NCI-H345 treated with DMSO at 0.1 percent for 48 hours (cell line): Measurements from ENCODE around the gene TTC9C.
"Not testable (repeated sequence)": the region's sequence is repeated elsewhere in the genome, so short reads cannot be mapped to it uniquely, and the experiment has no call there.

Experiments
- DNase-seq: peaks from one replicate; lab custom pipeline; 2025; ENCODE audit not compliant: unreplicated experiment; lab: John Stamatoyannopoulos, UW

Gene TTC9C

DNA sequence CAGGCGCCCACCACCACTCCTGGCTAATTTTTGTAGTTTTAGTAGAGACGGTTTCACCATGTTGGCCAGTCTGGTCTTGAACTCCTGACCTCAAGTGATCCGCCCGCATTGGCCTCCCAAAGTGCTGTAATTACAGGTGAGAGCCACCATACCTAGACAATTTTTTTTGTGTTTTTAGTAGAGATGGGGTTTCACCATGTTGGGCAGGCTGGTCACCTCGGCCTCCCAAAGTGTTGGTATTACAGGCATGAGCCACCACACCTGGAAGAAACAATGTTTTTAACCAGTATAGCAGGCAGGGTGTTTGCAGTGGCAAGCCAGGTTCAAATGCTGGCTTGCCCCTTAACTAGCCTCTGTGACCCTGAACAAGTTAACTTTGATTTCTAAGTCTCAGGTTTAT, 21.6 kb downstream of the TTC9C start:
- not testable (repeated sequence) for DNase-seq

DNA sequence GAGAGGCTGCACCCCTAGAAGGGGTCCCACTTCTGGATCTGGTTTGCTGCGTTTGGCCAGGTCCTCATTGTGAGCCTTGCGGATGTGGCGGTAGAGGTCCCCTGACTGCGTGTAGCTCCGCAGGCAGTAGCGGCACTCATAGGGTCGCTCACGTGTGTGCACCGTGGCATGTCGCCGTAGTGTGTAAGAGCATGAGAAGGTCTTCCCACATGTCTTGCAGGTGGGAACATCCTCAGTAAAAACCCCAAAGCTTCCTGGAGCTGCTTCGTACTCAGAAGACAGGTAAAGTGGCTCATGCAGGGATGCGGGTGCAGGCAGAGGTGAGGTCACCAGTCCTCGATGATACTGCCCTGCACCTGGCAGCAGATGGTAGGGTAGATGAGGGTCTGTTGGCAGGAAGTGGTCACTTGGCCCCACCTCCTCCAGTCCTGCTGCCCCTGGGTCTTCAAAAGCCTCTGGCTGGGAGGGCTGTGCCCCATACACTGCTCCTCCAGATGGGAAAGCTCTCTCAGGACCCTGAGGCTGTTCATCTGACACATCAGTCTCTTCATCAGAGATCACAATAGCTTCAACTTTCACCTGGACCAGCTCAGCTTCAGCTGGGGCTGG, 24.0 kb downstream of the TTC9C start:
- no peak for DNase-seq

DNA sequence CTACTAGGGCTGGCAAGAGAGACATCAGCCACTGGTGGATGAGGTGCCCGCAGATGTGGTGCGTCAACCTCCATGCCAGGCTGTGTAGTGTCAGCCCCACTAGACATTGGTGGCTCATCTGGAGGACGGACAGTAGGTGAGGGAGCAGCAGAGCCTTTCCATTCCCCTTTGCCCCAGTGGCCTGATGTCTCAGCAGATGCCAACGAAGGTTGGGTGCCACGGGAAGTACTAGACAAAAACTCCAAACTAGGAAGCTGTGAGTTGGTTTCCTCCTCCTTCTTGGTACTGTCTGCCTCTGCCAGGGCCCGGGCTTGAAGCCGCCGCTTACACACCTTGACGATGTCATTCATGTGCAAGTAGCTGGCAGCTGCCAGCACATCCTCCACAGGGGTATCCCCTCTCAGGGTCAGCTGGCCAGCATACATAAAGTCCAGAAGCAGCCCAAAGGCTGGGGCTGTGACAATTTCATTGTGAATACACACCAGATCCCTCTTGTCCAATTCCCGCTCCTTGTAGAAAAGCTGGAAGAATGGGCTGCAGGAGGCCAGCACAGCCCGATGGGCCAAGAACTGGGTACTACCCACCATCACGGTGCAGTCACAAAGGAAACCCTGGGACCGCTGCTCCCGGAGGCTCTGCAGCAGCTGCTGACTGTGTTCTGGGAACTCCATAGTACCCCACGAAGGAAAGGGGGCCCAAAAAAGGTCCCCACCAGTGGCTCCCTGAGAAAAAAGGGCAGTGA, 24.9 kb downstream of the TTC9C start:
- DNase-seq = no peak

DNA sequence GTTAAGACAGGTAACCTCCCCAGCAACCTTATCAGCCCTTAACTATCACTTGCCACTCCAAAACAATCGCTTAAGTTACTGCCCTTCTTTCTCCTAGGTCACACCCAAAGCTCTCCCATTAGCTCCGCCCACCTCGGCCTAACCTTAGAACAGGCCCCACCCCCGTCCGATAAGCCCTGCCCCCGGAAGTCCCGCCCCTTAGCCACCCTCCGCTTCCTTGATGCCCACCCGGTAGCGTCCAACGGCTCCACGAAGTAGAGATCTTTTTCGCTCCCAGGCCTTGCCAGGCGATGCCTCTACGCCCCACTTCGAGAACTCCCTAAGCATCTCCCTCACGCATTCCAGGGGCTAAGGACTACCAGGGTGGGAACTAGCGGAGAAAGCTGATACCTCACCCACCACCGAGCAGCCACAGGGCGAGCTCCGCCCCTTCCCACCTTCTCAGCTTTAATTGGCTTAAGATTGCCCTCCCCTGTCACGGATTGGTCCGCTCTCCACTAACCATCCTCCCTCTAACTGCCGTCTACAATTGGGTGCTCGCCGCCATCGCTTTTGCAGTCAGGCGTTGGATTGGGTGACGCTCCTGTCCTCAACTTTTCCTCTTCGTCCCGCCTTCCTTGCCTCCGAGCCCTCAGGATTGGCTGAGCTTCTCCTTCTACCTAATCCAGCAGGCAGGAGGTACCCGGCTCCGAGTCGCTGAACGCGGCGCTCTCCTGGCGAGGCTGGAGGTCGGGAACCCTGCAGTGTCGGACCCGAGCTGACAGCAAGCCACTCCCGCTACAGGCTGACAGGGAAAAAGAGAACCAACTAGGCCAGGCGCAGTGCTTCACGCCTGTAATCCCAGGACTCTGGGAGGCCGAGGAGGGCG, 25.7 kb downstream of the TTC9C start, which contains the start of gene ZBTB3:
ZBTB3 (minus strand) TSS at position 425 of the 868 bp plus-strand sequence. CDS start 496 bp downstream, outside the sequence.
- peak; percentile 99 for DNase-seq

DNA sequence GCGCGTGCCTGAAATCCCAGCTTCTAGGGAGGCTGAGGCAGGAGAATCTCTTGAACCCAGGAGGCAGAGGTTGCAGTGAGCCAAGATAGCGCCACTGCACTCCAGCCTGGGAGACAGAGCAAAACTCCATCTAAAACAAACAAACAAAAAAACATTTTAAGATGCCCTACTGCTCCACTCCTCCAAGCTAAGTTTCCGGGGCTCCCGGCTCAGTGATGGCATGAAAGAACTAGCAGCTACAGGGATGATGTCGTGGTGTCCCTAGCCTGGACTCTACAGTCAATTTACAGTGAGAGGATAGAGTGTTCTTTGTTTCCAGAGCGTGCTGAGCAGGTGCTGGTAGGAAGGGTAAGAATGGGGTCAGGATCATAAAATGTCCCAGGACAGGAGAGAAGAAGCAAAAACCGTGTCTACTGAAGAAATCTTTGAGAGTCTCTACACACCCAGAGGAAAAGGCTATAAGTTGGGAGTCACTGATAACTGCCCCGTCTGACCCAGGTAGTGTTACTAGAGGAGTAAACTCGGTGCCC, 26.9 kb downstream of the TTC9C start:
- DNase-seq = no peak

DNA sequence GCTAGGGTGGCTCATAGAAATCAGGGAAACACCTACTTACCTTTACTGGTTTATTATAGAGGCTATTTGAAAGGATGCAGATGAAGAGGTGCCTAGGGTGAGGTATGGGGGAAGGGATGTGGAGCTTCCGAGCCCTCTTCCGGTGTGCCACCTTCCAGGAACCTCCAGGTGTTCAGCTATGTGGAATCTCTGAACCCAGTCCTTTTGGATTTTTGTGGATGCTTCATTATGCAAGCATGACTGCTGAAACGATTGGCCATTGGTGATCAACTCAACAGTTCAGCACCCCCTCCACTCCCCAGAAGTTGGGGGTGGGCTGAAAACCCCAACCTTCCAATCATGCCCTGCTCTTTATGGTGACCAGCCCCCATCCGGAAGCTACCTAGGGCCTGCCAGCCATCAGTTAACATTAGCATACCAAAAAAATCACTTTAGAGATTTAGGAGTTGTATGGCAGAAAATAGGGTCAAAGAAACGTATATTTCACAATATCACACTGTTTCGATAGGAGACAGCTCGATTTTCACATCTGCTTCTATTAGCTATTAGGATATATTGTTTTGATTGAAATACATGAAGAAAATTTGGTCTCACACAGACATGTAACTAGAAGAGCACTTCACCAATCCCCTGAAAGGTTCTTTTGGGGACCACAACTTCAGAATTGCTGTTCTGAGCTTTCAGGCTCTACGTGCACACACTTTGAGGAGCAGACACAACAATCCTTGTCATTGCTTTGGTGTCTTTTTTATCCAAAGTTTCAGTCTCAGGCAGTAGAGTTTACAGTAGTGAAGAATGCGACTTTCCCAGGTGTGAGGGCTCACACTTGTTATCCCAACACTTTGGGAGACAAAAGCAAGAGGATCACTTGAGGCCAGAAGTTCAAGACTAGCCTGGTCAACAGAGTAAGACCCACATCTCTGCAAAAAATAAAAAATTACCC, 29.8 kb downstream of the TTC9C start:
- DNase-seq = no peak

DNA sequence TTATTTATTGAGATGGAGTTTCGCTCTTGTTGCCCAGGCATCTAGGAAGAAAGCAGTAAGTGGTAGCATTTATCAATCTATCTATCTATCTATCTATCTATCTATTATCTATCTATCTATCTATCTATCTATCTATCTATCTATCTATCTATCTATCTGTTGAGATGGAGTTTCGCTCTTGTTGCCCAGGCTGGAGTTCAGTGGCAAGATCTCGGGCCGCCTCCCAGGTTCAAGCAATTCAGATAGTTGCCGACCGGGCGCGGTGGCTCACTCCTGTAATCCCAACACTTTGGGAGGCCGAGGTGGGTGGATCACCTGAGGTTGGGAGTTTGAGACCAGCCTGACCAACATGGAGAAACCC, 32.6 kb downstream of the TTC9C start:
- not testable (repeated sequence) for DNase-seq

DNA sequence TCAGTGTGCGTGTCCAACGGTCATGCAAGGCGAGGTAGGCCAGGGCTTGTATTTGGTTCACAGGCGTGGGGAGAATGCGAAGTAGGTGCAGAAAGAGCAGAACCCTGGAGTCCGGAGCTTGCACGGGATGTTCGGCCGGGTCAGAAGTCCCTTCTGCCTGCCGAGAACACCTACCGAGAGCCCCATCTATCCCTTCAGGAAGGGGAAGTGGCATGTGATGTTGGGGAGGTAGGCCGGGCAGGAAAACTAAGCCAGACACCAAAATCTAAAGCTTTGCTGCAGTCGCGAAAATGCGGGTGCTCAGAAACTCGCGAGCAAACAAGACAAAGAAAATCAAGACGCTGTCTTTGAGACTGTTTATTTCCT, 42.5 kb downstream of the TTC9C start:
- DNase-seq = no peak

DNA sequence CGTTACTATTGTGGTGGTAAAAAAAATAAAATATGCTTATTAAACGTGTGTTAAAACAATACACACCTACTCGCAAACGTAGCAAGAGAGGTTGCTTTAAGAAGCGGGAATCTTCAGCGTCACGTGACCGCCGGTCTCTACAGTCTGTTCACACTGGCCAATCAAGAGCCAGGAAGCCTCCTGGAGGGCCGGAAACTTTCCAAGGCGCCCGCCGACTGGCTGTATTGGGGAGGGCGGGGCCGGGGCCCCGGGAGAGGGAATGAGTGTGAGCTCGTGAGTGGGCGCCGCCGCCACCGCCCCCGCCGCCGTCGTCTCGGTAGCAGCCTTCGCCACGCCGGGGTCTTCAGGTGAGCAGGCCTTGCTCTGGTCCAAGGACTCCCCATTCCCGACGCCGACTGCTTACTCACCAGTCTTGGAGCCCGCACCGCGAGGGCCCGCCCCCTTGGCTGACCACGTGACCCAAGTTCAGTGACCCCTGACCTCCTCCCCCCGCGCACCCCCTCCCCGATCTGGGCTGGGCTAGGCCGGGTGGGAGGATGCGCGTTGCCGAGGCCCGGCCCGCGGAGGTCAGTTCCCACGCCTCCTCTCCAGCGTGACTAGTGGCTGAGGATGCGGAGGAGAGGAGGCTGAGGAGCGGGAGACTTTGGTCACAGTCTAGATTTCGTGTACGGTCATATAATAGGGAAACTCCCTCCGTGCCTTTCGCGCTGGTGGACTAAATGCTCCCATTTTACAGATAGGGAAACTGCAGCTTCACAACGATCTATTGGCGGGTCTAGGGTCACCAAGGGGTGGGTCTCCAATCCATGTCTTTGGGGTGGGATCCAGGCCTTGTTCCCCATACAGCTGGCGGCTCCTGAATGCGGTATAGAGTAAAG, 43.1 kb downstream of the TTC9C start, which contains the start of gene TAF6L:
TAF6L (plus strand) TSS at position 253 of the 878 bp plus-strand sequence. CDS start 4,388 bp downstream, outside the sequence.
- DNase-seq = peak; percentile 94

DNA sequence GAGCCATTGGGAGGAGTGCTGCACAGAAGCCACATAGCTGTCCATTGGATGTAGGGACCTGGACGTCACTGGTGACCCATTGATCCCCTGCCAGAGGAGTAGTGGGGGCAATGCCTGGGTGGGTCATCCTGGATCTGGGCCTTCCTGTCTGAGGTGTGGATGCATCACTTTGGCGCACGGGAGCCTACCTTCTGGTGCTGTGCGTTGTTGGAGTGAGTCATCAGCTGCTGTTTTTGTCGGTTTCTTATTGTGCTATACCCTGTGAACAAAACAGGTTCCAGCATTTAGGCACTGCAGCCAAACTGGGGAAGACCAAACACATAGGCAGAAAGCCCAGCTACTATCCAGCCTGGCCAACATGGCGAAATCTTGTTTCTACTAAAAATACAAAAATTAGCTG, 46.1 kb downstream of the TTC9C start:
- DNase-seq = no peak

DNA sequence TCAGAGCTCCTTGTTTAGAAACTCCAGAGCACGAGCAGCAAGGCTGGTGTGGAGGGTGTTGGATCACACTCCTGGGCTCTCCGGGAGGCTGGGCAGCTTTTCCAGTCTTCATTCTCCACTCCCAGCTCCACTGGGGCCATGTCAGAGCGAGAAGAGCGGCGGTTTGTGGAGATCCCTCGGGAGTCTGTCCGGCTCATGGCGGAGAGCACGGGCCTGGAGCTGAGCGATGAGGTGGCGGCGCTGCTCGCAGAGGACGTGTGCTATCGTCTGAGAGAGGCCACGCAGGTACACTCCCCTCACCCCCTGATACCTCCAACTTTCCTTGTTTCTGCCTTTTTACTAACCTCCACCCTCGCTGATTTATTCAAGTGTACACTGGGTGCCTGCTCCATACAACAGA, 47.4 kb downstream of the TTC9C start:
- no peak for DNase-seq

DNA sequence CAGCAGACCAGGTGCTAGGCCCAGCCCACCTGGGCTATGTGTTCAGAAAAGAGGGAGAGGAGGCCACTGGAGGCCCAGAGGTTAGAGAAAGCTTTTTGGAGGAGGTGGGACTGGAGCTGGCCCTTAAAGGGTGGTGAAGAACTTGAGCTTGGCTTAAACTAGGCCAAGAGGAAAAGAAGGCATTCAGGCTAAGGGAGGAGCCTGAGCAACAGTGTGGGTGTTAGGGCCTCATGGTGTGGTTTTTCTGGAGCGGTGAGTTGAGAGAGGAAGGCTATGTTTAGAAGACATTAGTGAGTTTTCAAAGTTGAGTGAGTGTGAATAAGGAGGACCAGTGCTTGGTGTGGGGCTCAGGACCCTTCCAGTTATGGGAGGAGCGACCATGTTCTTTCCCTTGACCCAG, 49.1 kb downstream of the TTC9C start:
- DNase-seq = no peak

DNA sequence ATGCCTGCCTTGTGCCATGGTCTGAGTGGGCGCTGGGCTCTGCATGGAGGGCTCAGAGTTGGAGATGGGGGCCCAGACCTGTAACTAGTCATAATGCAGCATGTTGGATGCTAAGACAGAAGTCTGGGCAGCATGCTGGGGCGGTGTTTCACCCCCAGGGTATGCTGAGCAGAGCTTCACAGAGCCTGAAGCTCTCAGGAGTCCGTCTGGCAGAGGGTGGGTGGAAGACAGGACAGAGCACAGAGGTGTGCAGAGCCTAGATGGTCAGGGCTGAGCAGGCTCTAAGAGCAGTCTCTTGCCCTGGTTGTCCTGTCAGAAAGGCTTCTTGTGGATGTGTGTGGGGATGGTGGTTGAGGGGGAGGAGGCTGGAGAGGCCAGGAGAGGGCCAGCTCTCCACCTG, 50.2 kb downstream of the TTC9C start:
- DNase-seq = no peak

DNA sequence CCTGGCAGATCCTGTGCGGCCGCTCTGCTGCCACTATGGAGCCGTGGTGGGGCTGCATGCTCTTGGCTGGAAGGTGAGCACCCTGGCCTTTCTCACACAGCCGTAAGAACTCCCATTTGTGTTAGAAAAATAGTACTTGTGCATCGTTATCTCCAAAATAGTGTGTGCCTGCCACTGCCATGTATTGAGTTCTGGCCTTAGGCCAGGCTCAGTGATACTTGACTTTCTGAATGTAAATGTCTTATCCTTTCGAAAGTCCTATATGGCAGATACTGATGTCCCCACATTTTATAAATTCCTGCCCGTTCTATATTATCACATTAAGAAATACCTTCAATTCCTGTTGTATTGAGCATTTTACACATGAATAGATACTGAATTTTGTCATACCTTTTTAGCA, 54.5 kb downstream of the TTC9C start:
- no peak for DNase-seq

DNA sequence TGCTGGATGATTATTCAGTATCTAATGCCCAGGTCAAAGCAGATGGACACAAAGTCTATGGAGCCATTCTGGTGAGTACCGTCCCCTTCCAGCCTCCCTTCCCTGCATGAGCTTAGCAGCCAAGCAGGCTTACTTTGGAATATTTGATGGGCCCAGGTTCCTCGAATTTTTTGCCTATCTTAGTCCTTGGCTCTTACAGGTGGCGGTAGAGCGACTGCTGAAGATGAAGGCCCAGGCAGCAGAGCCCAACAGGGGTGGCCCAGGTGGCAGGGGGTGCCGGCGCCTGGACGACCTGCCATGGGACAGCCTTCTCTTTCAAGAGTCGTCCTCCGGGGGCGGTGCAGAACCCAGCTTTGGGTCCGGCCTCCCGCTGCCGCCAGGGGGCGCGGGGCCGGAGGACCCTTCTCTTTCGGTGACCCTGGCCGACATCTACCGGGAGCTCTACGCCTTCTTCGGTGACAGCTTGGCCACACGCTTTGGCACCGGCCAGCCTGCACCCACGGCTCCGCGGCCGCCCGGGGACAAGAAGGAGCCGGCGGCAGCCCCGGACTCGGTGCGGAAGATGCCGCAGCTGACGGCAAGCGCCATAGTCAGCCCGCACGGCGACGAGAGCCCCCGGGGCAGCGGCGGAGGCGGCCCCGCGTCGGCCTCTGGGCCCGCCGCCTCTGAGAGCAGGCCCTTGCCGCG, 58.2 kb downstream of the TTC9C start:
- peak; percentile 54 for DNase-seq

DNA sequence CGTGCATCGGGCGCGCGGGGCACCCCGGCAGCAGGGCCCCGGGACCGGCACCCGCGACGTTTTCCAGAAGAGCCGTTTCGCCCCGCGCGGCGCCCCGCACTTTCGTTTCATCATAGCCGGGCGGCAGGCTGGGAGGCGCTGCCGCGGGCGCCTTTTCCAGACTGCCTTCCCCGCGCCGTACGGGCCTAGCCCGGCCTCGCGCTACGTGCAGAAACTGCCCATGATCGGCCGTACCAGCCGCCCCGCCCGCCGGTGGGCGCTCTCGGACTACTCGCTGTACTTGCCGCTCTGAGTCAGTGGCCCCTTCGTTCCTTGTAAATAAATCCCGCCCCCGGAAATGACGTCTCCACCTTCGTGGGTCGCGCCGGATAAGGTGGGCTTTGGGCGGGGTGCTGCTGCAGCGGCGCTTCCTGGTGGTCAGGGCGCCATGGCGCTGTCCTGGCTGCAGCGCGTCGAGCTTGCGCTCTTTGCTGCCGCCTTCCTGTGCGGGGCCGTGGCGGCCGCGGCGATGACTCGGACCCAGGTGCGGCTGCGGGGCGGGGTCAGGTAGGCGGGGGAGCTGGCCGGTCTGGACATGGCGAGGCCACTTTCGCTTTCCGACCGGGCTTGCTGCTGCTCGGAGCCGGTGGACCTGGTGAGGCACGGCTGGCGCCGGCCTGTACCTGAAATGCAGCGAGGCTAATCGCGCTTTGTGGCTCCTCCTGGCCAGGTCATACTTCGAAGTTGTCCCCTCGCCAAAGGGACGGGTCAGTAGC, 58.9 kb downstream of the TTC9C start, which contains the start of gene TMEM179B:
TMEM179B (plus strand) TSS at position 398 of the 755 bp plus-strand sequence; CDS start at position 428, 30 bp downstream.
- DNase-seq = peak; percentile 92
